ENCODE data around the gene TM6SF1. TPM values are rescaled to one million over a fixed set of nuclear protein-coding genes. Genes with fewer than 3 reads are reported as not detected.

Gene TM6SF1
- polyA plus RNA-seq, 1 experiment = 15.1 TPM

GRCh38 chr15:83063551-83063950 is 43.9 kb upstream of the TM6SF1 start:
- H3K27ac ChIP-seq (ENCODE audit: low read depth, low read length) = no peak overlapping the region
- ChIA-PET CTCF (interaction anchor here (1.5 kb wide), 1 partner anchor 52 kb away, joined by 8 read pairs; the partner anchor contains the start of gene C15orf40), POLR2A (no interaction called here)
- H3K9me3 ChIP-seq (ENCODE audit: control insufficient read depth, insufficient read depth, low read length) = no peaks in the 10 kb centered on the region
- no peak for DNase-seq (ENCODE audit: low read depth, low spot score)
- no peaks in the 10 kb centered on the region for H3K27me3 ChIP-seq (ENCODE audit: control insufficient read depth, insufficient read depth, low read length)
- no peak overlapping the region; the same call in 1 of the 2 replicates for H3K4me3 ChIP-seq (ENCODE audit: low read depth, low read length)
- no peak for TF ChIP-seq CTCF (IDR thresholded peaks at IDR 0.05; ENCODE audit: low read depth, low read length)

- Histone ChIP-seq H3K27me3 (ENCODE audit: control insufficient read depth, insufficient read depth, low read length) (no peaks in the 10 kb centered on the region), H3K27ac (ENCODE audit: low read depth, low read length) (no peak overlapping the region), H3K9me3 (ENCODE audit: control insufficient read depth, insufficient read depth, low read length) (no peaks in the 10 kb centered on the region), H3K4me3 (ENCODE audit: low read depth, low read length) (peak overlapping the region; percentile 89)
- CTCF ChIA-PET = interaction anchor here (1.2 kb wide), 1 partner anchor 54 kb away, joined by 6 read pairs; the partner anchor contains the start of gene C15orf40
- TF ChIP-seq CTCF (IDR thresholded peaks at IDR 0.05; ENCODE audit: low read depth, low read length) = no peak
- POLR2A ChIA-PET = no interaction called here
- DNase-seq (ENCODE audit: low read depth, low spot score) = no peak
Measured at GRCh38 chr15:83064859-83065258, 42.6 kb upstream of the TM6SF1 start.

GRCh38 chr15:83065431-83065830 is 42.0 kb upstream of the TM6SF1 start:
- no peak for TF ChIP-seq CTCF (IDR thresholded peaks at IDR 0.05; ENCODE audit: low read depth, low read length)
- Histone ChIP-seq H3K4me3 (ENCODE audit: low read depth, low read length) (peak overlapping the region; percentile 89), H3K27me3 (ENCODE audit: control insufficient read depth, insufficient read depth, low read length) (no peaks in the 10 kb centered on the region), H3K9me3 (ENCODE audit: control insufficient read depth, insufficient read depth, low read length) (no peaks in the 10 kb centered on the region), H3K27ac (ENCODE audit: low read depth, low read length) (no peak overlapping the region)
- POLR2A ChIA-PET = no interaction called here
- CTCF ChIA-PET = interaction anchor here (1.2 kb wide), 1 partner anchor 55 kb away, joined by 6 read pairs; the partner anchor contains the start of gene C15orf40
- DNase-seq (ENCODE audit: low read depth, low spot score) = no peak

- POLR2A ChIA-PET = interaction anchor here (0.9 to 1.6 kb wide), 7 partner anchors 9 to 525 kb away, joined by 3 to 14 read pairs (median 6); partner anchors contain the start of gene RPS17
- no peak for TF ChIP-seq CTCF (IDR thresholded peaks at IDR 0.05; ENCODE audit: low read depth, low read length)
- Histone ChIP-seq H3K27me3 (ENCODE audit: control insufficient read depth, insufficient read depth, low read length) (no peaks in the 10 kb centered on the region), H3K27ac (ENCODE audit: low read depth, low read length) (peak overlapping the region; percentile 39), H3K4me3 (ENCODE audit: low read depth, low read length) (peak overlapping the region; percentile 89), H3K9me3 (ENCODE audit: control insufficient read depth, insufficient read depth, low read length) (no peaks in the 10 kb centered on the region)
- CTCF ChIA-PET = interaction anchor here (0.7 to 1.8 kb wide), 4 partner anchors 10 to 135 kb away, joined by 3 to 19 read pairs (median 6); partner anchors contain the start of gene C15orf40
- DNase-seq (ENCODE audit: low read depth, low spot score) = no peak
Measured at GRCh38 chr15:83066034-83066733, 41.3 kb upstream of the TM6SF1 start.
